Fibroblast of lung (primary cell): ENCODE measurements around the gene MYL12B.

Experiments used
- EZH2 ChIP-seq: IDR thresholded peaks from 2 replicates; pipeline ENCODE4 v1.5.1; 2012; ENCODE audit warnings: low read length, control low read depth, mild to moderate bottlenecking; ENCODE audit errors: missing control alignments
- TF ChIP-seq, protein P1 (sequence below), 2 donors: IDR thresholded peaks in 1 of 2; conservative IDR thresholded peaks in 1 of 2; 1 replicate in 1 of 2; 2 replicates in 1 of 2; pipeline ENCODE4 v1.5.1; 2011 to 2012; ENCODE audit warnings: low read length in 2 of 2, control low read depth in 1 of 2, inconsistent platforms in 1 of 2, low read depth in 1 of 2, mild to moderate bottlenecking in 1 of 2

- TF ChIP-seq, protein P1, sequence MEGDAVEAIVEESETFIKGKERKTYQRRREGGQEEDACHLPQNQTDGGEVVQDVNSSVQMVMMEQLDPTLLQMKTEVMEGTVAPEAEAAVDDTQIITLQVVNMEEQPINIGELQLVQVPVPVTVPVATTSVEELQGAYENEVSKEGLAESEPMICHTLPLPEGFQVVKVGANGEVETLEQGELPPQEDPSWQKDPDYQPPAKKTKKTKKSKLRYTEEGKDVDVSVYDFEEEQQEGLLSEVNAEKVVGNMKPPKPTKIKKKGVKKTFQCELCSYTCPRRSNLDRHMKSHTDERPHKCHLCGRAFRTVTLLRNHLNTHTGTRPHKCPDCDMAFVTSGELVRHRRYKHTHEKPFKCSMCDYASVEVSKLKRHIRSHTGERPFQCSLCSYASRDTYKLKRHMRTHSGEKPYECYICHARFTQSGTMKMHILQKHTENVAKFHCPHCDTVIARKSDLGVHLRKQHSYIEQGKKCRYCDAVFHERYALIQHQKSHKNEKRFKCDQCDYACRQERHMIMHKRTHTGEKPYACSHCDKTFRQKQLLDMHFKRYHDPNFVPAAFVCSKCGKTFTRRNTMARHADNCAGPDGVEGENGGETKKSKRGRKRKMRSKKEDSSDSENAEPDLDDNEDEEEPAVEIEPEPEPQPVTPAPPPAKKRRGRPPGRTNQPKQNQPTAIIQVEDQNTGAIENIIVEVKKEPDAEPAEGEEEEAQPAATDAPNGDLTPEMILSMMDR (conservative IDR thresholded peaks at IDR 0.05 in 1 of 2, IDR thresholded peaks at IDR 0.05 in 1 of 2; ENCODE audit: low read depth in 1 of 2, low read length in 2 of 2): no peak
- TF ChIP-seq EZH2: no peak
Observed at GRCh38 chr18:3251963-3252277, 10.0 kb upstream of the MYL12B start.
